NCI-H187 (cell line): Measurements from ENCODE around the gene RAI1.

ENCODE experiments used
- DNase-seq, 2 experiments: peaks; one replicate each; lab custom pipeline; 2025; lab: John Stamatoyannopoulos, UW

The RAI1 gene

GRCh38 chr17:17847118-17847689 lies 165.9 kb downstream of the RAI1 start:
- DNase-seq, result no peak

- DNase-seq, result no peak
Observed at GRCh38 chr17:17847726-17848125, 166.5 kb downstream of the RAI1 start.

- no peak for DNase-seq
Observed at GRCh38 chr17:17848311-17849082, 167.2 kb downstream of the RAI1 start.

- peak in 1 of 2 experiments; percentile 16 for DNase-seq
Observed at GRCh38 chr17:17849147-17849820, 168.0 kb downstream of the RAI1 start.

GRCh38 chr17:17849845-17850373 lies 168.7 kb downstream of the RAI1 start:
- no peak for DNase-seq

GRCh38 chr17:17851103-17852002 lies 170.1 kb downstream of the RAI1 start:
- DNase-seq, result no peak

GRCh38 chr17:17852930-17853329 lies 171.7 kb downstream of the RAI1 start:
- no peak for DNase-seq

GRCh38 chr17:17853811-17854447 lies 172.7 kb downstream of the RAI1 start:
- no peak for DNase-seq

GRCh38 chr17:17855976-17856375 lies 174.7 kb downstream of the RAI1 start:
- DNase-seq, result no peak

GRCh38 chr17:17856386-17856785 lies 175.1 kb downstream of the RAI1 start:
- no peak for DNase-seq

GRCh38 chr17:17857496-17857895 lies 176.2 kb downstream of the RAI1 start:
- no peak for DNase-seq

GRCh38 chr17:17859909-17860765 lies 178.9 kb downstream of the RAI1 start:
- no peak for DNase-seq

GRCh38 chr17:17860766-17861107 lies 179.5 kb downstream of the RAI1 start:
- no peak for DNase-seq
